ENCODE data around the gene GPR141.

GRCh38 chr7:37635346-37635745 is 48.2 kb upstream of the GPR141 start:
- TF ChIP-seq POLR2AphosphoS5 (IDR thresholded peaks at IDR 0.05), result no peak
- TF ChIP-seq, protein P1, sequence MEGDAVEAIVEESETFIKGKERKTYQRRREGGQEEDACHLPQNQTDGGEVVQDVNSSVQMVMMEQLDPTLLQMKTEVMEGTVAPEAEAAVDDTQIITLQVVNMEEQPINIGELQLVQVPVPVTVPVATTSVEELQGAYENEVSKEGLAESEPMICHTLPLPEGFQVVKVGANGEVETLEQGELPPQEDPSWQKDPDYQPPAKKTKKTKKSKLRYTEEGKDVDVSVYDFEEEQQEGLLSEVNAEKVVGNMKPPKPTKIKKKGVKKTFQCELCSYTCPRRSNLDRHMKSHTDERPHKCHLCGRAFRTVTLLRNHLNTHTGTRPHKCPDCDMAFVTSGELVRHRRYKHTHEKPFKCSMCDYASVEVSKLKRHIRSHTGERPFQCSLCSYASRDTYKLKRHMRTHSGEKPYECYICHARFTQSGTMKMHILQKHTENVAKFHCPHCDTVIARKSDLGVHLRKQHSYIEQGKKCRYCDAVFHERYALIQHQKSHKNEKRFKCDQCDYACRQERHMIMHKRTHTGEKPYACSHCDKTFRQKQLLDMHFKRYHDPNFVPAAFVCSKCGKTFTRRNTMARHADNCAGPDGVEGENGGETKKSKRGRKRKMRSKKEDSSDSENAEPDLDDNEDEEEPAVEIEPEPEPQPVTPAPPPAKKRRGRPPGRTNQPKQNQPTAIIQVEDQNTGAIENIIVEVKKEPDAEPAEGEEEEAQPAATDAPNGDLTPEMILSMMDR (IDR thresholded peaks at IDR 0.05), result no peak
- no peak for TF ChIP-seq EP300 (IDR thresholded peaks at IDR 0.05)
